DMS53 treated with DMSO at 0.1 percent for 48 hours (cell line): ENCODE measurements around the gene PHGDH.

Experiments used
- DNase-seq: peaks from one replicate; lab custom pipeline; 2025; ENCODE audit not compliant: unreplicated experiment; lab: John Stamatoyannopoulos, UW

PHGDH gene

DNA sequence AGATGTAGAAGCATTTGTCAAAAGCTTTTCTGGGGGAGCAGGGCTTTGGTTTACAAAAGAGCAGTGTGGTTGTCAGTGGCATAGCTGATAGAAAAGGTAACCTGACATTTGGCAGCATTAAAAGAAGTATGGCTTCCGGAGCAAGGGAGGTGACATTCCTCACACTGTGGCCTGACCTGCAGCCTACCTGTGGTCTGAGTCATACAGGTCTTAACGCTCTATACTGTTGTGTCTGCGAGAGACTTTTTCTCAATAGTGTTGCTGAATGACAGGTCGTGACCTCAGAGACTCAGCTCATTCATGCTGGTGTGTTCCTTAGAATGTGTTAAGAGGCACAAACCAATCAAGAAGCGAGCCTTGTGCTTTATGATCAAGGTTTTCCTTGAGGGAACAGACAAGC lies 19.3 kb downstream of the PHGDH start:
- DNase-seq, result no peak

DNA sequence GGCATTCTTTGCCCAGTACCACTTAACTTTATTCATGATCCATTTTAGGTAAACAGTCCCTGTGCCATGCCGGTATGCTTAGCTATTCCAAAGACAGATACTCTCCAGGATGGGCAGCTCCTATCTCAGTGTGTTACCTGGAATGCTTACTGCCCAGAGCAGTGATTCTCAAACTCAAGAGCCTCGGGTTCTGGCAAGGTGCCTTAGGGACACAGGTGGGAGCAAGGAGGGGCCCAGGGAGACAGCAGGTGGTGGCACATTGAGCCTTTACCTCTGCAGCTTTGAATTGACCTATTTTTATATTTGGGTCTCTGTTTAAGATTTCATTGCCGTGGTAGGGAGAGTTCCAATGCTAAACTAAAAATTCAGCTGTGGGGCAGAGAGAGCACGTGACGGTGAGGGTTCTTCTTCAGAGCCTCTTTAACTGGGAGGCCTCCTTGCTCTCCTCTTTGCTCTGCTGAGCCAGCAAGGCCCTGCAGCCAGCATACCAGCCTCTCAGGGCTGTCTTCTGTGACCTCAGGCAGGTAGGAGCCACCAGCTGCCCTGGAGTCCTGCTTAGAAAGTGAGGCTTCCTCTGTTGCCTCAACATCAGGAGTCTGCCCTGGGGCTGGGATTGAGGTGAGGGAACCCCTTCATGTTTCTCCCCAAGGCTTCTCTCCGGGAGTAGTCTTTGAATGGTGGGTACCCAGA lies 20.2 kb downstream of the PHGDH start:
- DNase-seq, result no peak

DNA sequence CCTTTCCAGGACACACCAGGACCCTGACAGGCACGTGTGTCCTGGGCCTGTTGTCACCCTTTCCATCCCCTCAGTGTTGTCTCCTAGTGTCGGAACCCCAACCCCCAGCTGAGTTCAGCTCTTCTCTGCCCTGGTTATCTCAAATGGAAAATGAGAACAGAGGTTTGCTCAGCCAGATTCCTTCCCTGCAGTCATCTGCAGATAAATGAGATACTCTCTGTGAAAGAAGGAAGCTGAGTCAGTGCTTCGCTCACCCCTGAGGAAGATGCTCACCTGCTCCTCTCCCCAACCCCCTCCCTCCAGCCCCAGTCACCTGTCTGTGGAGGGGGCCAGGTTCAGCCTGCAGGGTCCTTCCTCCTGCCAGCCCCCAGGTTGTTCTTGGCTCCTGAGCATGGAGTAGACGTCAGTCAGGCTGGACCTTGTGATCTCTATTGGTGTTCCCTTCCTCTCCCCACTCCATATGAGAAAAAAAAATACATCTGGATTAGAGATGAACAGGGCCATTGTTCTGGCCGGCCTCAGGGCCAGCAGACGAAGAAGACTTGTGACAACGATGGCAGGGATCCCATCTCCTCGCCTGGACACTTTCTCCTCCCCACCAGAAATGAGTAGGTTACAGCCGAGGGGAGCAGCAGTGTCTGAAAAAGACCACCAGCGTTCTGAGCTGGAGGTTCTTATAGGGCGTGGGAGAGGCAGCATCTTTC lies 20.9 kb downstream of the PHGDH start:
- no peak for DNase-seq

DNA sequence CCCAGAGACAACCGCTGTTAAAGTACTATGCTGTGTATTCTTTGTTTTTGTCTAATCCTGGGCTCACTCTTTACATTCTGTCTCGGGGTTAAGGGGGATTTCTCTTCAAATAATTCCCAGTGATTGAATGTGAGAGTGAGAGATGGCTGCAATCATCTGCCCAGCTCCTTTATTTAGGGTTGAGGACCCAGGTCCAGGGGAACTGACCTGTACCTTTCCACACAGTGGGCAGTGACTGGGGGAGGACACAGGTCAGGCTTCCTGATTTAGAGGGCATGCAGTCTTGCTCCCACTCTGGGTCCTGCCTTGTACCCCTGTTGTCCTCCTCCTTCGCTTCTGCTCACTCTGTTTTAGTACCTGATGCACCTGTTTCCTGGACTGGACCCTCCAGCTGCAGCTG lies 22.0 kb downstream of the PHGDH start:
- DNase-seq, result no peak

DNA sequence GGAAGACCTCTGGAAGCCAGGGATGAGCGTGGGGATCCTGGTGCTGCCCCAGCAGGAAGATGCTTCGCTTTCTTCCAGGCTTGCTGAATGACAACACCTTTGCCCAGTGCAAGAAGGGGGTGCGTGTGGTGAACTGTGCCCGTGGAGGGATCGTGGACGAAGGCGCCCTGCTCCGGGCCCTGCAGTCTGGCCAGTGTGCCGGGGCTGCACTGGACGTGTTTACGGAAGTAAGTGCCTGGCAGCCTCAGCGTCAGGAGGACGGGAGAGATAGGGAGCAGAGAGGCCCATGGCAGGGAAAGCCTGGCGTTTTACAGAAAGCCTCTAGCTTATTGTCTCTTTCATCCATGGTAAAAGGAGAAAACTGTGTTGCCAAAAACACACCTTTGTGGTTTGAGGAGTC lies 23.5 kb downstream of the PHGDH start:
- no peak for DNase-seq

DNA sequence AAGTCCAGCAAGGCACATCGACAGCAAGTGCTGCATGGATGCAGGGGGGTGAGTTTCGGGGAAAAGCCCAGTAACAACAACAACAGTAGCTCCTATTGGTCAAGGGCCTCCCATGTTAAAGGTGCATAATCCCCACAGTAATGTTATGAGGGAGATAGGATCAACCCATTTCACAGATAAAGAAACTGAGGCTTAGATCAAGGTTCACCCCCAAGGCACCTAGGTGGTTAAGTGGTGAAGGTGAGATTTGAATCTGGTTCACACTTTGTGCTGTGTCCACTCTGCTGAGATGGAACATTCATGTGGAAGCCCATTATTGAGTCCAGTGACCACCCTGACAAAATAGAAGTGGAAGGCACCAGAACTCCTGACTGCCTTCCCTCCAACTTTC lies 24.9 kb downstream of the PHGDH start:
- no peak for DNase-seq

DNA sequence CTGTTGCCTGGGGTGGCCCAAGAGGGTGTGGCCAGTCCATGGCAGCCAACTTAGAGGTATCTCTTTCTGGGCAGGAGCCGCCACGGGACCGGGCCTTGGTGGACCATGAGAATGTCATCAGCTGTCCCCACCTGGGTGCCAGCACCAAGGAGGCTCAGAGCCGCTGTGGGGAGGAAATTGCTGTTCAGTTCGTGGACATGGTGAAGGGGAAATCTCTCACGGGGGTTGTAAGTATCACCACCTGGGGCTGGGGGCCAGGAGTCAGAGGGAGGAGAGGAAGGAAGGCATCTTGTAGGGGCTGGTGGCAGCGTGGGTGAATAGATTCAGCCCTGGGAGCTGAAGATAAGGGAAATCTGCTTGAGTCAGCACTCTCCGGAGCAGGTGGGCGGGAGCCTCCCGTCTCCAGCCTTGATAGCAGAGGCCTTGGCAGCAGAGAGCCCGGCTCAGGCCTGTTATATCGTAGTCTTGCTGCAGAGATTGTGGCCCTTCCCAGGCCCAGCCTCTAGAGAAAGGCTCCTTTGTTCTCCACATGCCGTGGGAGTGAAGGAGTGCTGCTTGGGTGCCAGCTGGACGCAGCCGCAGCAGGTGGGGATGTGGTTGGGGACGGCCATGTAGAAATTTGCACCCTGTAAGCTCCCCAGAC lies 25.4 kb downstream of the PHGDH start:
- no peak for DNase-seq

DNA sequence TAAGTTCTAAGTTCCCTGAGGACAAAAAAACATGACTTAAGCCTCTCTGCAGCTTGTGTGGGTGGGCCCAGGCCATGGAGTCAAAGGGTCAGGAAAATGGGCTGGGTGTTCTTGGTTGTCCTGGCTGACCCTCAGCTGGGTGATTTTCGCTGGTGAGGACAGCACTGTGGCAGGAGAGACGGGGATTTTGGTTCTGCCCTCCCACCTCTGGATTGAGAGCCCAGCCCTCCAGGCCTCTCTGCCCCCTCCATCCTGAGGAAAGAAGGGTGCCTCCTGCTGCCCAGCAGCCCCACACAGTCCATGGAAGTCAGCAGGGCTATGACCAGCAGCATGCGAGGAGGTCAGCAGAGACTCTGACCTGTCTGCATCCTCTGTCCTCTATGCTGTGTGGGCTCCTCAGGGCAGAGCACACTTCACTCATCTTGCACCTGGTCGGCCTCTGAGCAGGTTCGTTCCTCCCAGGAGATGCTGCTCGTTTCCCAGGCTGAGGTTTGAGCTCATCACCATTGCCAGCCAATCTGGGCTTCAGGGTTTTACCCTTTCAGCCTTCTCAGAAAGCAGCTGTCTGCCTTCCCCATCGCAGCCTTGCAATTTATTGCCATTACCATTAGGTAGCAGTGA lies 26.5 kb downstream of the PHGDH start:
- DNase-seq, result no peak

DNA sequence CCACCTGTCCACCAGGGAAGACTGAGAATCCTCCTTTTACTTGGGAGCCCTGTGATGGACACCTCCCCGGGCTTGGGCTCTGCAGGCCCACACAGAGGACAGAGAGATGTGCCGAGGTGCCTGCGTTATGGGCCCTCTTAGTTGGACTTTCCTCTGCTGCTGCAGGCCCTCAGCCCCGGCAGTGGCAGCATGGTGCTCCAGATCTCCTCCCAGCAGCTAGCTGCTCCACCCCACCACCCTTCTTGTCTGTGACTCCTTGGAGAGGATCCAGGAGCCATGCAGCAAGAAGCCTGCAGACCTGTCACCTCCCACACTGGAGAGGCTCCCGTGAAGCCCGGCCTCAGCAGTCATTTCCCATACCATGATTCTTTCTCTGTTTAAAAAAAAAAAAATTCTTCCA lies 27.4 kb downstream of the PHGDH start:
- no peak for DNase-seq

DNA sequence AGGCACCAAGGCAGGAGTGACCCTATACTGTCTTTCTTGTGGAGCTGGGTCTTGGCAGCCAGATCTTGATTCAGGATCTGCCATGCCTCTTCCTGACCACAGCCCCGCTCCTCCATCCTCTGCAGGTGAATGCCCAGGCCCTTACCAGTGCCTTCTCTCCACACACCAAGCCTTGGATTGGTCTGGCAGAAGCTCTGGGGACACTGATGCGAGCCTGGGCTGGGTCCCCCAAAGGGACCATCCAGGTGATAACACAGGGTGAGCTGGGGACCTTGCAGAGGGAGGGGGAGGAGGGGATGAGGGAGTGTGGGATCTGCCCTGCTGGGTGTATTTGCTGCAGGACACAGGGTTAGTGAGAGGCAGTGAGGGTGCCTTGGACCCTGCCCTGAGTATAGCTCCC lies 28.5 kb downstream of the PHGDH start:
- no peak for DNase-seq

DNA sequence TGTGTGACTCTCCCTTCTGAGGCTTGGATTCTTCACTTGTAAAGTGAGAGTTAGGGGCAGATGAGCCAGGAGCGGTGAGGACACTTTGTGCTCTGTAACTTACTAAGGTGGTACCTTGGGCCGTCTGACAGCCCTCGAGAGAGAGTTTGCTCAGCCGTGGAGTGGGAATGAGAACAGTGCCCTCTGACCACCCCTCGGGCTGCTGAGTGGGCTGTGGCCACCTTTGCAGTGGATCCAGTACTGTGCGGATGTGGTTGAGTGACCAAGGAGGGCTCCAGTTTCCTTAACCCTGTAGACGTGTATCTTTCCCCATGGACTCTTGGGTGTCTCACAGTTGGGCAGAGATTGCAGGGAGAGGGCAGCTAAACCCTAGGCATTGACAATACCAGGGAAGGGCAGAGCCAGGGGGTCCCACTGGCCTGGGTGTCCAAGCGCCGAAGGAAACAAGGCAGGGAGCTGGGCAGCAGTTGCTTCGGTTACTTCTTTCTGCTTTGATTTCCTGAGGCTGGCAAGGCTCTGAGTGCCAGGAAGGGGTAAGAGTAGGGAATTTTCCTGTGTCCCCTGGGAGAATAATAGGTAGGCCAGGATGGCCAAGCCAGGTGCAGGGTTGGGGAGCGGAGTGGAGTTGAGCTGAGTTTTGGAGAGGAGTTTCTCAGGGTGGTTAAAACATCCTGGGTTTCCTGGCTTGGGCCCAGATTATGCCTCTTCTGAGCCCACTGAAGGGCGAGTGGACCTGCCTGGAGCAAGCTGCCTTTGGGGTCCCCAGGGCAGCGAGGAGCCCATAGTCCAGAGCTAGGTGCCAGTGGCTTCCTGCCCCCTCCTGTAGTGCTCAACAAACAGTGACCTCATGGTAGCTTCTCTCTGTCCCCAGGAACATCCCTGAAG lies 29.4 kb downstream of the PHGDH start:
- DNase-seq, result no peak

DNA sequence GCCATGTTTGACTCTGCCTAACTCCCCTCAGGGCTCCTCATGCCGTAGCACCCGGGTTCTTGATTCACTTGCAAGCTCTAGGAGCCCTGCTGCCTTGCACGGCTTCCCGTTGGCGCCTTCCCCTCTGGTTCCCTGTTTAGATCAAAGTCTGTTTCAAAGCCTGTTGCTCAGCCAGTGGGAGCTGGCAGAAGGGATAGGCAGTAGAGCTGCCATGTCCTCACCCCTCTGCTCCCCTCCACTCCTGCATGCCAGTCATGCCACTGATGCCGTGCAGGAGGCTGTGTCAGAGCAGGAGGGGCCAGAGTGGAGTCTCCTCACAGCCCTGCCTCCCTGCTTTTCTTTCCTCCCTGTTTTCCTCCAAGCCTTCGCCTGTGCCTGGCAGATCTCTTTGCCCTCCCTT lies 30.5 kb downstream of the PHGDH start:
- DNase-seq, result no peak

DNA sequence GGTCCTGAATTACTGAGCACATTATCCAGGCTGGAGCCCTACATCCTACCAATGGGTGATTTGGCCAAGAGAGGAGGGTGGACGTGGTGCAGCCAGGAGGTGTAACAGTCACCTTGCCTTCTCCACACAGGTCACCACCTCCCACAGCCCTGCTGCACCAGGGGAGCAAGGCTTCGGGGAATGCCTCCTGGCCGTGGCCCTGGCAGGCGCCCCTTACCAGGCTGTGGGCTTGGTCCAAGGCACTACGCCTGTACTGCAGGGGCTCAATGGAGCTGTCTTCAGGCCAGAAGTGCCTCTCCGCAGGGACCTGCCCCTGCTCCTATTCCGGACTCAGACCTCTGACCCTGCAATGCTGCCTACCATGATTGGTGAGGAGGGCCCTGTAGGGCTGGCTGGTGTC lies 30.9 kb downstream of the PHGDH start:
- DNase-seq, result no peak

DNA sequence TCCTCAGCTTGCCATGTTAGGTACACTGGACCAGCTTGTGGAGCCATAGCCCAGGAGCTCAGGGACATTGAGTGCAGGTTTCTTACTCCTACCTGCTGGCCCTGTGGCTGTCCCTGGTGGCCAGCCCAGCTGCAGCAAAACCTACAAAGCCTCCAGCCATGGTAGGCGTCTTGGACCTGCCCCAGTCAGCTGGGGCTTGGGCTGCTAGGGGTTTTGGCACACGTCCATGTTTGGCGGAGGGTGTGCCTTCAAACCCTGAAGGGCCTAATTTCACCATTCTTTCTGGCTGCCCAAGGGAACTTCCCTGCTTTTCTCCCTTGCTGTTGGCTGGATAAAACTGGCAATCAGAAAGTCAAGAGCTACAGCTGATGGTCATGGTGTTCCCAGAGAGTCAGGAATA lies 31.6 kb downstream of the PHGDH start:
- DNase-seq, result no peak

DNA sequence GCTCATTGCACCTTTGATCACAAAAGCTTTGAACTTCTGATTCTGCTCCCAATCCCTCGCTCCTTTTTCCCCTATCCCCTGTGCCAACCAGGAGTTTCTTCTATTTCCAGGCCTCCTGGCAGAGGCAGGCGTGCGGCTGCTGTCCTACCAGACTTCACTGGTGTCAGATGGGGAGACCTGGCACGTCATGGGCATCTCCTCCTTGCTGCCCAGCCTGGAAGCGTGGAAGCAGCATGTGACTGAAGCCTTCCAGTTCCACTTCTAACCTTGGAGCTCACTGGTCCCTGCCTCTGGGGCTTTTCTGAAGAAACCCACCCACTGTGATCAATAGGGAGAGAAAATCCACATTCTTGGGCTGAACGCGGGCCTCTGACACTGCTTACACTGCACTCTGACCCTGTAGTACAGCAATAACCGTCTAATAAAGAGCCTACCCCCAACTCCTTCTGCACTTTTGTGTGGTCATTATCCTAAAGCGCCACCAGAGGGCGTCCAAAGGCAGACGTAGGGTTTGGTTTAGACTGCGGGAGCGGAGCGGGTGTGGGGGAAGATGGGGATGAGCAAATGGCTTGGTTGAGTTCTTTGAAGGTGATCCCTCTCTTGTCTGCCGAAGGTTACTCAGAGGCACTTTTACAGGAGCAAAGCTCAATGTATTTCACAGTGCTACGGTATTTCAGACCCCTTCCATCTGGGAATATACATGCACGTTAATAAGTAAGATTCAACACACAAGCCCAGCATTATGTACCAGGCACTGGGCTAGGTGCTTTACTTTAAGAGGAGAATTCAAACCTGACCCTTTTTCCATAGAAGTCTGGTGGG lies 32.3 kb downstream of the PHGDH start:
- peak; percentile 23 for DNase-seq

DNA sequence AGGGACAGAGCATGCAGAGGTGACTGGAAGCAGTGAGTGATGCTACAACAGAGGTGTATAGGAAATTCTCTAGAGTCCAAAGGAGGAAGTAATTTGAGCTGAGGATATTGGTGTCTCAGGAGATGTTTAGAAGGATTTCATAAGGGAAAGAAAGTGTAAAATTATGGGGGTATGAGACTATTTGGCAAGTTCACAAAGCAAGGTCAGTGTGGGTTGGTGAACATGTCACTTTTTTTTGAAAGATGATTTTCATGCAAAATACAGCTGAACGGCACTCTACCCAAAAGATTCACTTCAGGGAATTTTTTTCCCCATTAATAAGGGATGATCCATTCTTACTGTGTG lies 32.8 kb downstream of the PHGDH start:
- DNase-seq, result no peak

DNA sequence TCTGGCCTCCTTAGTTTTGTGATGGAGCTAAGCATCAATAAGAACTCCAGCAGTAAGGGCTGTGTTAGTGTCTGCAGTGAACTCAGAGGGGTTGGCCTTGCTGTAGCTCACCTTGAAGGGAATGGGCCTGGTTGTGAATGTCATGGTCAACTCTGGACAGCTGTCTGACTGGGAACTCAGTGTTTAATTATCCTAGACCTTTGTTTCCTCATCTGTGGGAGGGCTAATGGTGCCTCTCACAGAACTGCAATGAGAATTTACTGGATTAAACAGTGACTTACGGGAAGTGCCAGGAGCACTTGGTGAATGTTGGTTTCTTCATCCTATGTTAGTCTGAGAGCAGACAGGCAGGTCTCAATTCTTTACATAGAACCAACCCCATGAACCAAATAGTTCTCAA lies 33.3 kb downstream of the PHGDH start:
- no peak for DNase-seq

DNA sequence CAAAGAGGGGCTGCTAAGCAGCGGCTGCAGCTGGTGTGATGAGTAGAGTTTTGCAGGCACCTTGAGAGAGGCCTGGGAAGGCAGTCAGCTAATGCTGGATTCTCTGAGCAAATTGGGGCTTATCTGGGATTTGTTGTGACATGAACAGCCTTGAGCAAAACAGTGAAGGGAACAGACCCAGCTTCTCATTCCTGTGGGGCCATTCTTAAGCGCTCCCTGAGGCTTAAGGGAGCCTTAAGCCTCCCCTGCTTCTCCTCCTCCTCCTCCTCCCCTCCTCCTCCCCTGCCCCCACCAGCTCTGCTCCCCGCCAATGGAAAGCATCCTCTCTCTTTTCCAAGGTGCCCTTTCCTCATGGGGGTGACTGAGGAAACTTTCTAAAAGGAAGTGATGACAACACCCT lies 35.7 kb downstream of the PHGDH start:
- DNase-seq, result no peak

DNA sequence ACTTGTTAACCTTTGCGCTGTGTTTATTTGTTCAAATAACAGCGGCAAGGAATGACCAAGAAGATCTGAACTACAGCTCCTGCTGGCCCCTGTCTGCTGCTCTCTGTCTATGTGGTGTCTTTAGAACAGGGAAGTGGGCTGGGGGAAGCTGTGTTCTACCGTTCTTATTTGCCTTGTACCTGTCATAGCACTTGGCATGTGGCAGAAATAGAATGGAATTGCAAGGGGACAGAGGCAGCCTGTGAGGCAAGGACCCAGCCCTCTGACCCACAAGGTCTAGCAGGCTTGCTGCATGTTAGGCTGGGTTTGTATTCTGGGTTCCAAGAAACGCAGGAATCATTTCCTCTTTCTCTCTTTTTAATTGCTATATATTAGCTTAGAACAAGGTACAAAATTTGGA lies 36.3 kb downstream of the PHGDH start:
- DNase-seq, result no peak

DNA sequence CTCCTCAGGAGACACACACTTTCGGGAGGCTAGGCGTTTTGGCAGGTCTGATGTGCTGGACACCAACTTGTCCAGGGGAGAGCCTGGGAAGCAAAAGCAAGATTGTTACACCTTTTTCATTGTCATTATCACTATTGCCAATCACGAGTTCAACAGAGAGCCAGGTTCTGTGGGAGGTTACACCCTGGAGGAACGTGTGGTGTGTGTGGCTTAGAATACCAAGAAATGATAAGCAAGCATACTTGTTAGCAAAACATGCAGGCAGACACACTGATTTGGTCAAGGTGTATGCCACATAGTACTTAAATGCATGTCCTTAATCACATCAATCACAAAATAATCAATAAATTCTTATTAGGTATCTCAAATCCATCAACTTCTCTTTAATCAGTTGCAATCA lies 40.9 kb downstream of the PHGDH start:
- no peak for DNase-seq
